SJCRH30 (cell line): ENCODE measurements around the gene PCCA. TPM values are rescaled to one million over a fixed set of nuclear protein-coding genes. Genes with fewer than 3 reads are reported as not detected.

Experiments
- DNase-seq, 2 experiments: peaks; one replicate each; pipeline ENCODE4 v3.0.0-alpha.2; 2015 to 2020
- H3K27ac ChIP-seq: fragments of 250-450 bp; sonication (Bioruptor Pico); 2 replicates; pipeline ENCODE4 v1.5.1; 2020; ENCODE audit warnings: mild to moderate bottlenecking, moderate library complexity
- H3K27me3 ChIP-seq: fragments of 250-450 bp; sonication (Bioruptor Pico); 2 replicates; pipeline ENCODE4 v1.5.1; 2020; ENCODE audit warnings: mild to moderate bottlenecking, moderate library complexity
- H3K36me3 ChIP-seq: fragments of 250-450 bp; sonication (Bioruptor Pico); 2 replicates; pipeline ENCODE4 v1.5.1; 2020; ENCODE audit warnings: mild to moderate bottlenecking, moderate library complexity
- H3K4me1 ChIP-seq: fragments of 250-450 bp; sonication (Bioruptor Pico); 2 replicates; pipeline ENCODE4 v1.5.1; 2020; ENCODE audit warnings: mild to moderate bottlenecking, moderate library complexity
- H3K4me3 ChIP-seq: fragments of 250-450 bp; sonication (Bioruptor Pico); 2 replicates; pipeline ENCODE4 v1.5.1; 2020; ENCODE audit warnings: mild to moderate bottlenecking, moderate library complexity
- H3K9me3 ChIP-seq: fragments of 250-450 bp; sonication (Bioruptor Pico); replicated peaks from 2 replicates; pipeline ENCODE4 v1.5.1; 2020; ENCODE audit warnings: mild to moderate bottlenecking, moderate library complexity
- total RNA-seq: library from RNA; depleted of rRNA; stranded (reverse); fragments of >200 nt; shearing (Covaris generic); gene quantifications from 2 replicates; pipeline ENCODE4 v1.2.3, GENCODE V29; 2014

The PCCA gene
- total RNA-seq, 1 experiment from 2014 or later, result 23.4 TPM

- Histone ChIP-seq H3K36me3 (no peaks in the 10 kb centered on the region), H3K4me1 (peaks cover 5% of the 10 kb centered on the region), H3K27me3 (no peaks in the 10 kb centered on the region), H3K4me3 (no peak overlapping the region), H3K9me3 (no peaks in the 10 kb centered on the region), H3K27ac (no peak overlapping the region)
- peak; percentile 31 to 66 for DNase-seq
Measured at GRCh38 chr13:100176801-100177400, 88.0 kb downstream of the PCCA start.

GRCh38 chr13:100178309-100178708, 89.4 kb downstream of the PCCA start:
- Histone ChIP-seq H3K9me3 (no peaks in the 10 kb centered on the region), H3K27me3 (no peaks in the 10 kb centered on the region), H3K36me3 (no peaks in the 10 kb centered on the region), H3K27ac (no peak overlapping the region), H3K4me1 (peaks cover 5% of the 10 kb centered on the region), H3K4me3 (no peak overlapping the region)
- DNase-seq, result no peak

- no peaks in the 10 kb centered on the region for H3K9me3 ChIP-seq
- DNase-seq, result no peak
- no peak overlapping the region for H3K27ac ChIP-seq
- no peaks in the 10 kb centered on the region for H3K36me3 ChIP-seq
- peaks cover 5% of the 10 kb centered on the region for H3K4me1 ChIP-seq
- H3K4me3 ChIP-seq, result no peak overlapping the region
- H3K27me3 ChIP-seq, result no peaks in the 10 kb centered on the region
Measured at GRCh38 chr13:100179276-100179675, 90.4 kb downstream of the PCCA start.

GRCh38 chr13:100182900-100183490, 94.1 kb downstream of the PCCA start:
- no peak for DNase-seq
- no peak overlapping the region for H3K4me3 ChIP-seq
- H3K27ac ChIP-seq, result no peak overlapping the region
- no peaks in the 10 kb centered on the region for H3K4me1 ChIP-seq
- no peaks in the 10 kb centered on the region for H3K36me3 ChIP-seq
- no peaks in the 10 kb centered on the region for H3K9me3 ChIP-seq
- H3K27me3 ChIP-seq, result no peaks in the 10 kb centered on the region

GRCh38 chr13:100184095-100184494, 95.2 kb downstream of the PCCA start:
- Histone ChIP-seq H3K36me3 (no peaks in the 10 kb centered on the region), H3K4me1 (no peaks in the 10 kb centered on the region), H3K27ac (no peak overlapping the region), H3K9me3 (no peaks in the 10 kb centered on the region), H3K27me3 (no peaks in the 10 kb centered on the region), H3K4me3 (no peak overlapping the region)
- no peak for DNase-seq

- no peak for DNase-seq
- H3K27ac ChIP-seq, result no peak overlapping the region
- no peak overlapping the region for H3K4me3 ChIP-seq
- H3K4me1 ChIP-seq, result no peaks in the 10 kb centered on the region
- no peaks in the 10 kb centered on the region for H3K9me3 ChIP-seq
- no peaks in the 10 kb centered on the region for H3K36me3 ChIP-seq
- H3K27me3 ChIP-seq, result no peaks in the 10 kb centered on the region
Measured at GRCh38 chr13:100195568-100195967, 106.7 kb downstream of the PCCA start.

GRCh38 chr13:100196375-100196774, 107.5 kb downstream of the PCCA start:
- Histone ChIP-seq H3K27ac (no peak overlapping the region), H3K9me3 (no peaks in the 10 kb centered on the region), H3K36me3 (no peaks in the 10 kb centered on the region), H3K4me1 (no peaks in the 10 kb centered on the region), H3K27me3 (no peaks in the 10 kb centered on the region), H3K4me3 (no peak overlapping the region)
- DNase-seq, result no peak

- Histone ChIP-seq H3K4me3 (no peak overlapping the region), H3K27me3 (no peaks in the 10 kb centered on the region), H3K36me3 (no peaks in the 10 kb centered on the region), H3K9me3 (no peaks in the 10 kb centered on the region), H3K27ac (no peak overlapping the region), H3K4me1 (no peaks in the 10 kb centered on the region)
- DNase-seq, result no peak
Measured at GRCh38 chr13:100197116-100197515, 108.2 kb downstream of the PCCA start.

GRCh38 chr13:100197591-100198365, 108.9 kb downstream of the PCCA start:
- no peak for DNase-seq
- H3K36me3 ChIP-seq, result no peaks in the 10 kb centered on the region
- no peaks in the 10 kb centered on the region for H3K9me3 ChIP-seq
- no peaks in the 10 kb centered on the region for H3K4me1 ChIP-seq
- no peaks in the 10 kb centered on the region for H3K27me3 ChIP-seq
- no peak overlapping the region for H3K4me3 ChIP-seq
- H3K27ac ChIP-seq, result no peak overlapping the region

GRCh38 chr13:100203696-100204367, 114.9 kb downstream of the PCCA start:
- no peak overlapping the region for H3K27ac ChIP-seq
- H3K9me3 ChIP-seq, result no peaks in the 10 kb centered on the region
- no peaks in the 10 kb centered on the region; the same call in 1 of the 2 replicates for H3K36me3 ChIP-seq
- no peaks in the 10 kb centered on the region for H3K27me3 ChIP-seq
- H3K4me3 ChIP-seq, result no peak overlapping the region
- no peaks in the 10 kb centered on the region for H3K4me1 ChIP-seq
- peak in 1 of 2 experiments; percentile 12 for DNase-seq

GRCh38 chr13:100208002-100208401, 119.1 kb downstream of the PCCA start:
- Histone ChIP-seq H3K4me1 (no peaks in the 10 kb centered on the region), H3K36me3 (peaks cover 3% of the 10 kb centered on the region), H3K4me3 (no peak overlapping the region), H3K9me3 (peaks cover 2% of the 10 kb centered on the region; the same call in 1 of the 2 replicates), H3K27ac (no peak overlapping the region), H3K27me3 (no peaks in the 10 kb centered on the region)
- DNase-seq, result no peak

- DNase-seq, result no peak
- Histone ChIP-seq H3K36me3 (peaks cover 4% of the 10 kb centered on the region), H3K27ac (no peak overlapping the region), H3K4me3 (no peak overlapping the region), H3K27me3 (no peaks in the 10 kb centered on the region), H3K9me3 (peaks cover 4% of the 10 kb centered on the region; the same call in 1 of the 2 replicates), H3K4me1 (no peaks in the 10 kb centered on the region)
Measured at GRCh38 chr13:100208626-100209025, 119.7 kb downstream of the PCCA start.

- H3K9me3 ChIP-seq, result peaks cover 4% of the 10 kb centered on the region; the same call in 1 of the 2 replicates
- no peak for DNase-seq
- no peaks in the 10 kb centered on the region for H3K27me3 ChIP-seq
- peaks cover 4% of the 10 kb centered on the region for H3K36me3 ChIP-seq
- no peaks in the 10 kb centered on the region for H3K4me1 ChIP-seq
- no peak overlapping the region for H3K27ac ChIP-seq
- H3K4me3 ChIP-seq, result no peak overlapping the region
Measured at GRCh38 chr13:100209857-100210825, 121.2 kb downstream of the PCCA start.
